PC-3 (cell line): ENCODE measurements around the gene MIEF1. TPM values are rescaled to one million over a fixed set of nuclear protein-coding genes. Genes with fewer than 3 reads are reported as not detected.
A peak's percentile ranks its signal among the peaks of the same experiment; 100 is the strongest.

Source experiments
- ATAC-seq: fragments of 200-7000 bp; cut with Tn5 transposase; 2 replicates; pipeline ENCODE4 v1.9.1; 2020; ENCODE audit warnings: mild to moderate bottlenecking, moderate library complexity
- BruUV-seq: library from RNA; stranded (reverse); fragments of 400-500 nt; replicated peaks from 2 replicates; lab custom pipeline; 2021; lab: Mats Ljungman, UMichigan
- CTCF ChIA-PET: fragments of 300-600 bp; sonication (Branson Sonifier 250); formaldehyde crosslinking; loops from one replicate; lab custom pipeline; 2022; ENCODE audit warnings: antibody characterized with exemption; lab: Charles Lee
- POLR2A ChIA-PET: fragments of 300-600 bp; sonication (Branson Sonifier 250); formaldehyde crosslinking; loops from one replicate; lab custom pipeline; 2022; ENCODE audit warnings: antibody characterized with exemption; ENCODE audit not compliant: unreplicated experiment; lab: Charles Lee
- DNase-seq: peaks from one replicate; pipeline ENCODE4 v3.0.0-alpha.2; 2015
- H2AFZ ChIP-seq: fragments of 300-600 bp; sonication (generic); 2 replicates; pipeline ENCODE4 v1.6.0; 2016; ENCODE audit warnings: antibody characterized with exemption, low read length
- H3F3A ChIP-seq: fragments of 300-600 bp; sonication (generic); one replicate; pipeline ENCODE4 v1.6.0; 2017; ENCODE audit warnings: antibody characterized with exemption, low read length, control low read depth, mild to moderate bottlenecking; ENCODE audit not compliant: unreplicated experiment
- H3K27ac ChIP-seq: fragments of 300-600 bp; sonication (generic); 2 replicates; pipeline ENCODE4 v1.5.1; 2016; ENCODE audit warnings: mild to moderate bottlenecking, low read length
- H3K27me3 ChIP-seq: fragments of 300-600 bp; sonication (generic); 2 replicates; pipeline ENCODE4 v1.6.1; 2016; ENCODE audit warnings: low read length, mixed read lengths
- H3K36me3 ChIP-seq: fragments of 300-600 bp; sonication (generic); 2 replicates; pipeline ENCODE4 v1.6.1; 2016; ENCODE audit warnings: low read depth, mixed run types, low read length, mixed read lengths
- H3K4me1 ChIP-seq: fragments of 300-600 bp; sonication (generic); 2 replicates; pipeline ENCODE4 v1.5.1; 2016; ENCODE audit warnings: low read length; ENCODE audit not compliant: insufficient read depth
- H3K4me2 ChIP-seq: fragments of 300-600 bp; sonication (generic); 2 replicates; pipeline ENCODE4 v1.6.0; 2016; ENCODE audit warnings: low read length
- H3K4me3 ChIP-seq: fragments of 300-600 bp; sonication (generic); 2 replicates; pipeline ENCODE4 v1.5.1; 2016; ENCODE audit warnings: mild to moderate bottlenecking, low read length, mixed read lengths
- H3K79me2 ChIP-seq: fragments of 300-600 bp; sonication (generic); 2 replicates; pipeline ENCODE4 v1.6.1; 2017; ENCODE audit warnings: low read length, mixed read lengths
- H3K9ac ChIP-seq: fragments of 300-600 bp; sonication (generic); 2 replicates; pipeline ENCODE4 v1.6.0; 2016; ENCODE audit warnings: mild to moderate bottlenecking, low read length
- H3K9me2 ChIP-seq: fragments of 300-600 bp; sonication (generic); replicated peaks from 2 replicates; pipeline ENCODE4 v1.6.1; 2016; ENCODE audit warnings: mixed run types, low read length, mixed read lengths
- H3K9me3 ChIP-seq: fragments of 300-600 bp; sonication (generic); 2 replicates; pipeline ENCODE4 v1.6.1; 2016; ENCODE audit warnings: low read length, mixed read lengths
- H4K20me1 ChIP-seq: fragments of 300-600 bp; sonication (generic); 2 replicates; pipeline ENCODE4 v1.6.1; 2016; ENCODE audit warnings: low read length, mixed read lengths
- CTCF ChIP-seq: fragments of 300-600 bp; sonication (generic); conservative IDR thresholded peaks from 2 replicates; pipeline ENCODE4 v1.5.1; 2017; ENCODE audit warnings: antibody characterized with exemption, low read depth, mild to moderate bottlenecking, low read length
- EZH2 ChIP-seq: fragments of 300-600 bp; sonication (generic); IDR thresholded peaks from one replicate; pipeline ENCODE4 v1.6.1; 2017; ENCODE audit warnings: antibody characterized with exemption, mild to moderate bottlenecking, low read length; ENCODE audit not compliant: unreplicated experiment
- EZH2phosphoT487 ChIP-seq: fragments of 300-600 bp; sonication (generic); IDR thresholded peaks from 2 replicates; pipeline ENCODE4 v1.6.1; 2018; ENCODE audit warnings: mild to moderate bottlenecking, antibody characterized with exemption, low read length, borderline replicate concordance
- intact Hi-C: fragments of 100-400 bp; cut with micrococcal nuclease; formaldehyde crosslinking; loops from 2 replicates; pipeline ENCODE4 v1.9.0; 2023
- total RNA-seq: library from RNA; depleted of rRNA; stranded (reverse); fragments of >200 nt; gene quantifications from 2 replicates; pipeline ENCODE4 v1.2.3, GENCODE V29; 2014

MIEF1 gene
- total RNA-seq, 1 experiment from 2014 or later, result 23.2 TPM

DNA sequence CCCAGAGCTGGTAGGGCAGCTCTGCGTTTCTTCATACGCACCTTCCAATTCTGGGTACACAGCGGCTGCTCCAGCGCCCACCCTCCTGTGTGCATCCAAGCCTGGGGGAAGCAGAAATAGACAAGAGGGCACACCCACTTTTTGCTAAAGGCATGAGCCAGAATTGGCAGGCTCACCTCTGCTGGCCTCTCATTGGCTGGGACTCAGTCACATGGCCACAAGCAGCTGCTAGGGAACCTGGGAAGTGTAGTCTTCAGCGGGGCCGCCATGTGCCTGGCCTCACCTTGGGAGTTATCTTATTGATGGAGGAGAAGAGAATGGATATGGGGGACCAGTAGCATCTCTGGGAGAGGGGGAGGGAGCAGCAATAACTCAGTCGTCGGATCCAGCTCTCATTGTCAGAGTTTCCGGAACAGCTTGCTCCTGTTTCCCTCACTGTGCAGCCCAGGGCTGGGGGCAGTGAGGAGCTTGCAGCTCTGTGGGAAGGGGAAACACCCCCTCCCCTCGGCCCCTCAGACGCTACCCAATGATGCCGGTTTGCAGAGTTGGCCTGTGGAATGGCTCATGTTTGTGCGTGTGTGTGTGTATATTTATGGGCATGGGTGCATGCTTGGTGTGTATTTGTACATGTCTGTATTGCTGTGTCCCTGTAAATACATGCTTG, 11.8 kb upstream of the MIEF1 start:
- no peaks in the 10 kb centered on the region for H3F3A ChIP-seq
- no peaks in the 10 kb centered on the region for H3K36me3 ChIP-seq
- no peak overlapping the region for H3K27ac ChIP-seq
- no peaks in the 10 kb centered on the region for H3K79me2 ChIP-seq
- ChIA-PET CTCF (no interaction called here), POLR2A (no interaction called here)
- DNase-seq, result peak; percentile 69
- peaks cover 14% of the 10 kb centered on the region for H3K4me1 ChIP-seq
- no peak overlapping the region for H3K4me2 ChIP-seq
- no peaks in the 10 kb centered on the region for H3K9me3 ChIP-seq
- H3K9ac ChIP-seq, result no peak overlapping the region
- no TSS peak for BruUV-seq
- intact Hi-C loops, result loop anchor here (10.0 kb wide), 1 partner anchor 55 kb away; no protein-coding TSS in a partner anchor
- peak; percentile 92 for ATAC-seq
- no peaks in the 10 kb centered on the region for H3K27me3 ChIP-seq
- no peaks in the 10 kb centered on the region for H4K20me1 ChIP-seq
- no peak overlapping the region for H3K4me3 ChIP-seq
- H2AFZ ChIP-seq, result no peak overlapping the region; the same call in 1 of the 2 replicates
- no peak for TF ChIP-seq EZH2
- TF ChIP-seq CTCF, result no peak
- TF ChIP-seq EZH2phosphoT487, result no peak
- H3K9me2 ChIP-seq, result no peaks in the 10 kb centered on the region

DNA sequence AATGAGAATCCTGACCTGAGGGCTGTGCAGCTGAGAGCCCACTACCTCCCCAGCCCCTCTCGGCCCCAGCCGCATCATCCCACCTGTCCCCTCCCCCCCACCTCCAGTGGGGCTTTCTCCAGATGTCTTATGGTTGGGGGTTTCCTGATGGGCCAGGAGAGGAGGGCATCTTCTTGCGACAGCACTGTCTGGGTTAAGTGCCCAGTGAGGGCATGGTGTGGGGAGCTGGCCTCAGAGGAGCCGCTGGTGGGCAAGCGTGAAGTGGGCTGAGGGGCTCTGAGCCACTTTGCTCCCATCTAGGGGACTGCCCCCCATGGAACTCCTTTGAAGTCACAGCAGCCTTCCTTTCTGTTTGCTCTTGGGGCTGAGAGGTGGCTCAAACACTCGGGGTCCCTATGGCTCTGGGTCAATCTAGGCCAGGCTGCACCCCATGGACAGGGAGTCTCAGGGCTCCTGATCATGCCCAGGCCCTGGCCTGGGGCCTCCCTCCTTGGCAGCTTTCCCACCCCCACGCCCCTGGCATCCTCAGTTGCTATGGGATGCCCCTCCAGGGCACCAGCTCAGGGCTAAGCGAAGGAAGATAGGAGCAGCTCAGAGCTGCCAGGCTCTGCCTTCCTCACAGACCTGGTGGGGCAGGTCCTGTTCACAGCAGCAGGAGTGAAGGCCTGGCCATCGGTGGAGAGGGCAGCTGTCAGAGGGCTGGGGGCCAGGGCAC, 11.0 kb upstream of the MIEF1 start:
- Histone ChIP-seq H3K4me1 (peaks cover 14% of the 10 kb centered on the region), H3K27ac (no peak overlapping the region), H3K9me3 (no peaks in the 10 kb centered on the region), H3K4me3 (no peak overlapping the region), H3K79me2 (no peaks in the 10 kb centered on the region), H2AFZ (no peak overlapping the region), H4K20me1 (no peaks in the 10 kb centered on the region), H3K9me2 (no peaks in the 10 kb centered on the region), H3K36me3 (no peaks in the 10 kb centered on the region), H3K4me2 (no peak overlapping the region), H3K9ac (no peak overlapping the region), H3F3A (no peaks in the 10 kb centered on the region), H3K27me3 (no peaks in the 10 kb centered on the region)
- ChIA-PET POLR2A (no interaction called here), CTCF (interaction anchor here (0.6 kb wide), 1 partner anchor 26 kb away, joined by 12 read pairs; no protein-coding TSS in a partner anchor)
- no peak for TF ChIP-seq CTCF
- TF ChIP-seq EZH2, result no peak
- no peak for TF ChIP-seq EZH2phosphoT487
- ATAC-seq (no peak), DNase-seq (no peak)
- no TSS peak for BruUV-seq
- intact Hi-C loops, result loop anchor here (10.0 kb wide), 1 partner anchor 56 kb away; no protein-coding TSS in a partner anchor
